Spleen (tissue), 11 donors: ENCODE data around the gene RPS19BP1. TPM values are rescaled to one million over a fixed set of nuclear protein-coding genes. Genes with fewer than 3 reads are reported as not detected.
A peak's percentile ranks its signal among the peaks of the same experiment; 100 is the strongest.
"Not testable (repeated sequence)": the region's sequence is repeated elsewhere in the genome, so short reads cannot be mapped to it uniquely, and the experiment has no call there.

ENCODE experiments used
- DNase-seq: peaks from one replicate; pipeline ENCODE4 v3.0.0-alpha.2; 2020
- H3K27ac ChIP-seq, 8 donors: fragments of 200-600 bp; sonication (generic) in 7 of 8; 1 replicate in 4 of 8; 2 replicates in 4 of 8; pipeline versions ENCODE4 v1.5.0 to v1.8.0; 2016 to 2021; ENCODE audit warnings: inconsistent platforms in 4 of 8, mild to moderate bottlenecking in 4 of 8, moderate library complexity in 1 of 8
- H3K27me3 ChIP-seq, 7 donors: fragments of 200-600 bp; sonication (generic) in 6 of 7; replicated peaks in 1 of 7; 1 replicate in 4 of 7; 2 replicates in 3 of 7; pipeline versions ENCODE4 v1.5.0 to v1.8.0; 2016 to 2021; ENCODE audit warnings: inconsistent platforms in 3 of 7, mild to moderate bottlenecking in 1 of 7
- H3K36me3 ChIP-seq, 6 donors: fragments of 200-600 bp; sonication (generic) in 5 of 6; 1 replicate in 4 of 6; 2 replicates in 2 of 6; pipeline versions ENCODE4 v1.5.0 to v1.8.0; 2016 to 2021; ENCODE audit warnings: inconsistent platforms in 2 of 6
- H3K4me1 ChIP-seq, 6 donors: fragments of 200-600 bp; sonication (generic) in 5 of 6; 1 replicate in 3 of 6; 2 replicates in 3 of 6; pipeline versions ENCODE4 v1.5.0 to v1.8.0; 2016 to 2021; ENCODE audit warnings: inconsistent platforms in 3 of 6
- H3K4me3 ChIP-seq, 8 donors: fragments of 200-600 bp; sonication (generic) in 7 of 8; 1 replicate in 4 of 8; 2 replicates in 4 of 8; pipeline versions ENCODE4 v1.5.0 to v1.8.0; 2016 to 2021; ENCODE audit warnings: inconsistent platforms in 4 of 8, mild to moderate bottlenecking in 4 of 8, moderate library complexity in 2 of 8
- H3K9me3 ChIP-seq, 8 donors: fragments of 200-600 bp; sonication (generic) in 7 of 8; 1 replicate in 4 of 8; 2 replicates in 4 of 8; pipeline versions ENCODE4 v1.5.0 to v1.8.0; 2016 to 2021; ENCODE audit warnings: inconsistent platforms in 4 of 8
- CTCF ChIP-seq, 11 experiments: fragments of 200-600 bp in 7 of 11; fragments of 450-650 bp in 4 of 11; sonication (generic) in 4 of 11; IDR thresholded peaks in 8 of 11; conservative IDR thresholded peaks in 3 of 11; 1 replicate in 7 of 11; 2 replicates in 4 of 11; pipeline versions ENCODE4 v1.4.0 to v1.8.0; 2016 to 2021; ENCODE audit warnings: antibody characterized with exemption in 11 of 11, inconsistent platforms in 4 of 11, mild to moderate bottlenecking in 1 of 11
- POLR2A ChIP-seq, 3 donors: fragments of 450-650 bp; IDR thresholded peaks; one replicate each; pipeline ENCODE4 v1.5.1; 2017; ENCODE audit warnings: antibody characterized with exemption in 3 of 3, mild to moderate bottlenecking in 1 of 3
- POLR2AphosphoS5 ChIP-seq, 3 donors: sonication (generic); formaldehyde crosslinking; IDR thresholded peaks; one replicate each; pipeline ENCODE4 v1.5.1; 2017; ENCODE audit warnings: antibody characterized with exemption in 3 of 3
- WGBS, 5 donors: extraction: QIAGEN DNeasy Blood & Tissue Kit in 3 of 5; methylation state at CpG; one replicate each; pipeline versions ENCODE4 v1.1.5 to v1.1.7; 2013 to 2018; 5-methylcytosine and 5-hydroxymethylcytosine counted together
- intact Hi-C: fragments of 100-400 bp; cut with DNase I; formaldehyde crosslinking; loops from one replicate; pipeline ENCODE4 v1.15.0; 2023; ENCODE audit warnings: low total_unique reads
- polyA plus RNA-seq, 3 donors: library from polyadenylated mRNA; stranded (reverse); fragments of 200-250 nt; gene quantifications; one replicate each; pipeline ENCODE4 v1.2.1, GENCODE V29; 2013
- total RNA-seq, 7 donors: library from RNA; depleted of rRNA in 3 of 7; stranded (reverse); fragments of >200 nt in 3 of 7; fragmentation: NEBNext Ultra II Directional in 4 of 7; extraction: Animal tissue kit (Norgen Biotek cat#: 25700) in 4 of 7; gene quantifications; one replicate each; pipeline versions ENCODE4 v1.1.0 to v1.2.1, GENCODE V29; 2016 to 2021
- donor health status: healthy with polysubstance abuse.
- donor health status: DM: no; HTN: no; CAD: no; lungs with moderate emphysema.
- donor health status: DM: no; HTN: no; CAD: no.
- donor health status: Bipolar disorder and iron deficiency.
- donor health status: healthy.
- donor health status: DM: no; HTN: no; CAD: no.
- donor health status: DM: yes; HTN: yes; CAD: no.

RPS19BP1 gene
- total and polyA plus RNA-seq, 10 donors = 55.8 to 210 (median 96.6) TPM

GRCh38 chr22:39524753-39525657, 7.5 kb downstream of the RPS19BP1 start:
- Histone ChIP-seq H3K4me1 (peaks cover 72 to 97% (median 91%) of the 10 kb centered on the region in 6 donors), H3K27ac (peak overlapping the region in 7 of 8 donors; percentile 15 to 99 (median 75)), H3K9me3 (no peaks in the 10 kb centered on the region), H3K27me3 (no peaks in the 10 kb centered on the region), H3K36me3 (peaks cover 3 to 86% (median 55%) of the 10 kb centered on the region in 6 donors), H3K4me3 (peak overlapping the region in 1 of 8 donors; percentile 82)
- DNase-seq = no peak
- WGBS, 5 donors = 71 to 88% (median 79%) methylated on average over 10 of the region's 10 CpGs
- TF ChIP-seq POLR2AphosphoS5 (IDR thresholded peaks at IDR 0.05) (peak in 2 of 3 donors; percentile 42 to 53), CTCF (IDR thresholded peaks at IDR 0.05 in 8 of 11, conservative IDR thresholded peaks at IDR 0.05 in 3 of 11) (no peak), POLR2A (IDR thresholded peaks at IDR 0.05) (no peak)
- intact Hi-C loops = loop anchor here (5.0 kb wide), 1 partner anchor 33 kb away; no protein-coding TSS in a partner anchor

- Histone ChIP-seq H3K27ac (peak overlapping the region in 6 of 8 donors; percentile 47 to 99 (median 86)), H3K4me1 (peaks cover 66 to 93% (median 87%) of the 10 kb centered on the region in 6 donors), H3K9me3 (no peaks in the 10 kb centered on the region), H3K4me3 (peak overlapping the region in 2 of 8 donors; percentile 82 to 94), H3K27me3 (no peaks in the 10 kb centered on the region), H3K36me3 (peaks cover 0 to 78% (median 48%) of the 10 kb centered on the region in 6 donors)
- 69 to 85% (median 76%) methylated on average over 11 to 13 of the region's 13 CpGs for WGBS, 5 donors
- intact Hi-C loops = no loop called here
- no peak for TF ChIP-seq CTCF (IDR thresholded peaks at IDR 0.05 in 8 of 11, conservative IDR thresholded peaks at IDR 0.05 in 3 of 11)
- TF ChIP-seq POLR2A (IDR thresholded peaks at IDR 0.05) = no peak
- peak; percentile 24 to 61 (median 52) for TF ChIP-seq POLR2AphosphoS5 (IDR thresholded peaks at IDR 0.05)
- no peak for DNase-seq
These were observed 8.3 kb downstream of the RPS19BP1 start for GRCh38 chr22:39524089-39524752.

GRCh38 chr22:39522567-39523300, 9.8 kb downstream of the RPS19BP1 start:
- 26 to 36% (median 30%) methylated on average over 14 of the region's 14 CpGs for WGBS, 5 donors
- intact Hi-C loops = no loop called here
- H3K4me3 ChIP-seq = peak overlapping the region; percentile 30 to 100 (median 98)
- peaks cover 57 to 88% (median 81%) of the 10 kb centered on the region in 6 donors for H3K4me1 ChIP-seq
- TF ChIP-seq POLR2A (IDR thresholded peaks at IDR 0.05) (no peak), POLR2AphosphoS5 (IDR thresholded peaks at IDR 0.05) (peak in 1 of 3 donors; percentile 51), CTCF (IDR thresholded peaks at IDR 0.05 in 8 of 11, conservative IDR thresholded peaks at IDR 0.05 in 3 of 11) (no peak)
- peak overlapping the region; percentile 13 to 99 (median 79) for H3K27ac ChIP-seq
- DNase-seq = peak; percentile 67
- H3K36me3 ChIP-seq = peaks cover 0 to 63% (median 43%) of the 10 kb centered on the region in 6 donors
- H3K27me3 ChIP-seq = no peaks in the 10 kb centered on the region
- no peaks in the 10 kb centered on the region for H3K9me3 ChIP-seq

GRCh38 chr22:39522091-39522490, 10.5 kb downstream of the RPS19BP1 start:
- Histone ChIP-seq H3K27ac (peak overlapping the region; percentile 13 to 99 (median 98)), H3K4me3 (peak overlapping the region; percentile 82 to 100 (median 100)), H3K4me1 (peaks cover 51 to 82% (median 75%) of the 10 kb centered on the region in 6 donors), H3K36me3 (peaks cover 0 to 60% (median 46%) of the 10 kb centered on the region in 6 donors)
- DNase-seq, H3K27me3 ChIP-seq, H3K9me3 ChIP-seq, intact Hi-C loops: not testable (repeated sequence)
- 25 to 48% (median 29%) methylated on average over 5 of the region's 5 CpGs for WGBS, 5 donors
